HepG2 (cell line): ENCODE data around the gene ANKRD65. TPM values are rescaled to one million over a fixed set of nuclear protein-coding genes. Genes with fewer than 3 reads are reported as not detected.

Experiments
- BORCS8-MEF2B ChIP-seq: sonication (generic); formaldehyde crosslinking; IDR thresholded peaks from 2 replicates; pipeline ENCODE4 v1.8.0; 2022; ENCODE audit warnings: mild to moderate bottlenecking, missing genetic modification reagents
- DMAP1 ChIP-seq: IDR thresholded peaks from 2 replicates; pipeline ENCODE4 v1.6.1; 2016
- ELF3 ChIP-seq: IDR thresholded peaks from 2 replicates; pipeline ENCODE4 v1.6.1; 2016; ENCODE audit warnings: missing genetic modification reagents, missing compliant biosample characterization
- FOXA3 ChIP-seq: IDR thresholded peaks from 2 replicates; pipeline ENCODE4 v1.6.1; 2016; ENCODE audit warnings: missing genetic modification reagents, missing compliant biosample characterization
- HOXA5 ChIP-seq: sonication (generic); formaldehyde crosslinking; IDR thresholded peaks from 2 replicates; pipeline ENCODE4 v1.4.0; 2020; ENCODE audit warnings: missing genetic modification reagents
- NFKBIZ ChIP-seq: IDR thresholded peaks from 2 replicates; pipeline ENCODE4 v1.6.1; 2018; ENCODE audit warnings: missing genetic modification reagents, missing compliant biosample characterization
- POLR2G ChIP-seq: fragments of 200-400 bp; formaldehyde crosslinking; IDR thresholded peaks from 2 replicates; pipeline ENCODE4 v1.6.1; 2018; ENCODE audit warnings: mild to moderate bottlenecking, low read depth, low read length, moderate library complexity
- SIX4 ChIP-seq: sonication (generic); formaldehyde crosslinking; IDR thresholded peaks from 2 replicates; pipeline ENCODE4 v1.4.0; 2020; ENCODE audit warnings: missing genetic modification reagents
- SNAPC2 ChIP-seq: sonication (generic); formaldehyde crosslinking; IDR thresholded peaks from 2 replicates; pipeline ENCODE4 v1.8.1; 2022; ENCODE audit warnings: mild to moderate bottlenecking, missing genetic modification reagents
- ZNF614 ChIP-seq: IDR thresholded peaks from 2 replicates; pipeline ENCODE4 v1.6.1; 2018; ENCODE audit warnings: missing biosample characterization, missing genetic modification reagents, inconsistent platforms, borderline replicate concordance
- ZNF746 ChIP-seq: sonication (generic); formaldehyde crosslinking; IDR thresholded peaks from 2 replicates; pipeline ENCODE4 v1.8.0; 2022; ENCODE audit warnings: mild to moderate bottlenecking, missing genetic modification reagents
- ZSCAN31 ChIP-seq: sonication (generic); formaldehyde crosslinking; IDR thresholded peaks from 2 replicates; pipeline ENCODE4 v1.5.0; 2020; ENCODE audit warnings: low read depth, mild to moderate bottlenecking, missing genetic modification reagents
- polyA plus RNA-seq, 8 experiments: library from polyadenylated mRNA; depleted of rRNA in 3 of 8; stranded (reverse) in 7 of 8; unstranded in 1 of 8; fragments of >200 nt; fragmentation: Illumina TruSeq in 4 of 8; extraction: Trizol in 4 of 8; gene quantifications; 2 replicates each; pipeline versions ENCODE4 v1.2.1 to v1.2.3, GENCODE V29; 2011 to 2016; ENCODE audit warnings: low read depth in 4 of 8, missing spikeins in 1 of 8, mixed read lengths in 1 of 8; ENCODE audit not compliant: insufficient read depth in 1 of 8
- total RNA-seq, 5 experiments: library from RNA; depleted of rRNA; stranded (reverse); fragments of >200 nt; fragmentation: Illumina TruSeq; extraction: Trizol; gene quantifications; 2 replicates each; pipeline ENCODE4 v1.2.3, GENCODE V29; 2016; ENCODE audit warnings: low read depth in 1 of 5
- TF ChIP-seq, protein P1 (sequence below): sonication (generic); formaldehyde crosslinking; IDR thresholded peaks from 2 replicates; pipeline ENCODE4 v1.5.0; 2020; ENCODE audit warnings: missing genetic modification reagents
- TF ChIP-seq, protein P2 (sequence below): sonication (generic); formaldehyde crosslinking; IDR thresholded peaks from 2 replicates; pipeline ENCODE4 v1.4.0; 2020; ENCODE audit warnings: missing genetic modification reagents
- TF ChIP-seq, protein P3 (sequence below): sonication (generic); formaldehyde crosslinking; IDR thresholded peaks from 2 replicates; pipeline ENCODE4 v1.4.0; 2020; ENCODE audit warnings: missing genetic modification reagents, mild to moderate bottlenecking, borderline replicate concordance

The ANKRD65 gene
- total and polyA plus RNA-seq, 2 of the 13 experiments (the other 11 are each of a cell fraction or from before 2014, with no cell fraction given) = 12.1 to 30.1 TPM

DNA sequence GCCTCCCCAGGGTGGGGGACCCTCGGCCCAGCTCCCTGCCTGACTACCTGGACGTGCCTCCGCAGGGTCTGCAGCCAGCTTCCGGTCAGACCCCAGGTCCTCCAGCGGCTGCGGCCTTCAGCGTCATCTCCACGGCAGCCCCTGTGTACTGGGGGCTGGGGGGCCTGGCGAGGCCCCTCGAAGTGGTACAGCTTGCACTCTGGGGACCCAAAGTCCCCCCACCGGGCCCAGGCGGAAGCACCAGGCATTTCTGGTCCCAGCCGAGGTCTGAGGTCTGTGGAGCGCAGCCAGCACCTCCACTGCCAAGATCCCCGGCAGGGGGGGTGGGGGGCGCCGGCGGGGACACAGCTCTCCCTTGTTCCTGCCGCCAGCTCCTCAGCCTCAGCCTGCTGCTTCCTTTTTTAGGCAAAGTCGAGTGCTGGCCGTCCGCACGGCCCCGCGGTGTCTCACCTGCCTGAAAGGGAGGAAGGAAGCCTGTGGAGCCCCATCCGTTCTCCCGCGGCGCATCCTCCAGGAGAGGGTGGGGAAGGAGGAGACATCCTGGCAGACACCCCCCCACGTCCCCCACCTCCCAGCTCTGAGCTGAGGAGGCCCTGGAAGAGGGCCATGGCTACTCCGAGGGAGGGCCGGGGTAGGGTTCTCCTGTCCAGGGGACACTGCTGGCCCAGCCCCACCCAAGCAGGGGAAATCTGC is 13.2 kb upstream of the ANKRD65 start (continued):
- TF ChIP-seq DMAP1 (no peak), HOXA5 (CRISPR knock-in tag) (no peak), ZNF614 (CRISPR knock-in tag) (no peak), POLR2G (peak; percentile 14; the same call in 1 of the 2 replicates), SNAPC2 (CRISPR knock-in tag) (no peak), SIX4 (CRISPR knock-in tag) (no peak), NFKBIZ (no peak), FOXA3 (CRISPR knock-in tag) (0 out of 2 replicates have a peak, but pooled peaks have one; percentile 6), ZNF746 (CRISPR knock-in tag) (0 out of 2 replicates have a peak, but pooled peaks have one; percentile 3), BORCS8-MEF2B (CRISPR knock-in tag) (no peak), ELF3 (CRISPR knock-in tag) (0 out of 2 replicates have a peak, but pooled peaks have one; percentile 19), ZSCAN31 (CRISPR knock-in tag) (no peak)
- TF ChIP-seq, protein P1, sequence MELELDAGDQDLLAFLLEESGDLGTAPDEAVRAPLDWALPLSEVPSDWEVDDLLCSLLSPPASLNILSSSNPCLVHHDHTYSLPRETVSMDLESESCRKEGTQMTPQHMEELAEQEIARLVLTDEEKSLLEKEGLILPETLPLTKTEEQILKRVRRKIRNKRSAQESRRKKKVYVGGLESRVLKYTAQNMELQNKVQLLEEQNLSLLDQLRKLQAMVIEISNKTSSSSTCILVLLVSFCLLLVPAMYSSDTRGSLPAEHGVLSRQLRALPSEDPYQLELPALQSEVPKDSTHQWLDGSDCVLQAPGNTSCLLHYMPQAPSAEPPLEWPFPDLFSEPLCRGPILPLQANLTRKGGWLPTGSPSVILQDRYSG (CRISPR knock-in tag) = no peak
- TF ChIP-seq, protein P2, sequence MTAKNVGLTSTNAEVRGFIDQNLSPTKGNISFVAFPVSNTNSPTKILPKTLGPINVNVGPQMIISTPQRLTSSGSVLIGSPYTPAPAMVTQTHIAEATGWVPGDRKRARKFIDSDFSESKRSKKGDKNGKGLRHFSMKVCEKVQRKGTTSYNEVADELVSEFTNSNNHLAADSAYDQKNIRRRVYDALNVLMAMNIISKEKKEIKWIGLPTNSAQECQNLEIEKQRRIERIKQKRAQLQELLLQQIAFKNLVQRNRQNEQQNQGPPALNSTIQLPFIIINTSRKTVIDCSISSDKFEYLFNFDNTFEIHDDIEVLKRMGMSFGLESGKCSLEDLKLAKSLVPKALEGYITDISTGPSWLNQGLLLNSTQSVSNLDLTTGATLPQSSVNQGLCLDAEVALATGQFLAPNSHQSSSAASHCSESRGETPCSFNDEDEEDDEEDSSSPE (CRISPR knock-in tag) = no peak
- TF ChIP-seq, protein P3, sequence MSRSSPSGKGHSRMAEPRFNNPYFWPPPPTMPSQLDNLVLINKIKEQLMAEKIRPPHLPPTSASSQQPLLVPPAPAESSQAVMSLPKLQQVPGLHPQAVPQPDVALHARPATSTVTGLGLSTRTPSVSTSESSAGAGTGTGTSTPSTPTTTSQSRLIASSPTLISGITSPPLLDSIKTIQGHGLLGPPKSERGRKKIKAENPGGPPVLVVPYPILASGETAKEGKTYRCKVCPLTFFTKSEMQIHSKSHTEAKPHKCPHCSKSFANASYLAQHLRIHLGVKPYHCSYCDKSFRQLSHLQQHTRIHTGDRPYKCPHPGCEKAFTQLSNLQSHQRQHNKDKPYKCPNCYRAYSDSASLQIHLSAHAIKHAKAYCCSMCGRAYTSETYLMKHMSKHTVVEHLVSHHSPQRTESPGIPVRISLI (CRISPR knock-in tag) = no peak
